ENCODE data around the gene APBB1. TPM values are rescaled to one million over a fixed set of nuclear protein-coding genes. Genes with fewer than 3 reads are reported as not detected.

APBB1 gene
- total RNA-seq, 1 donor from 2014 or later, result 90.0 TPM

DNA sequence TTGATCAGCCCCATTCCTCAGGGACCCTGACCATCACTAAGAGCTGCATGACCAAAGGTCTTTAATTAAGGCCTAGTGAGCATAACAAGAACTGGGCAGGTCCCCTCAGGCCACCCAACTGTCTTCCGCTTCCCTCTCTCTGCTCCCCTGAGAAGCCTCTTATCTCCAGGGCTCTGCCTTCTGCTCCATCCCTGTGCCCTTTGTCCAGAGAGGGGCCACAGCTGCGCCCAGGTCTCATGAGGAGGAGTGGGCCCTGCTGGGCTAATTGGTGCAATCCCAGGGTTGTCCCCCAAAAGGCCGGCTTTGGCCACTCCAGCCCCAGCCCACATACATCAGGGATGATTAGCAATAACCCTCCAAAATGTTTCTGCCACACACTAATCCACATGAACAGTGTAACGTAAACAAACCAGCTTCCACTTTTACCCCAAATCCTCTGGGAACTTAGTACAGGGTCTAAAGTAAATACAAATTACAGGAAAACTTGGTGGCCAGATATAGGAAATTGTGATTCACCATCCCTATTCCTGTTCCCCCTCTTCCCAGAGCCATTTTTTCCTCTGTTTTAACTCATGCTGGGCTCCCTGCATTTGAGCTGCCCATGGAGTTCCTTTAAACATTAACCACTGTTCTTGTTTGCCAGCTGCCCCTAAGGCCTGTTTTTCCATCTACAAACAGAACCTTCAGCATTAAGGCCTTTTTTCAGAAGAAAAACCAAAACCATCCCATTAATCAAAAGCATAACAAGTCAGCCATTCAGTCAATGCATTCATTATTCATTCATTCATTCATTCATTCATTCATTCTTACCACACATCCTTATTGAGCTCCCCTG, 64.0 kb downstream of the APBB1 start:
- no peaks in the 10 kb centered on the region for H3K36me3 Mint-ChIP-seq (ENCODE audit: low read depth)
- no peaks in the 10 kb centered on the region for H3K9me3 Mint-ChIP-seq
- TF ChIP-seq, protein P1, sequence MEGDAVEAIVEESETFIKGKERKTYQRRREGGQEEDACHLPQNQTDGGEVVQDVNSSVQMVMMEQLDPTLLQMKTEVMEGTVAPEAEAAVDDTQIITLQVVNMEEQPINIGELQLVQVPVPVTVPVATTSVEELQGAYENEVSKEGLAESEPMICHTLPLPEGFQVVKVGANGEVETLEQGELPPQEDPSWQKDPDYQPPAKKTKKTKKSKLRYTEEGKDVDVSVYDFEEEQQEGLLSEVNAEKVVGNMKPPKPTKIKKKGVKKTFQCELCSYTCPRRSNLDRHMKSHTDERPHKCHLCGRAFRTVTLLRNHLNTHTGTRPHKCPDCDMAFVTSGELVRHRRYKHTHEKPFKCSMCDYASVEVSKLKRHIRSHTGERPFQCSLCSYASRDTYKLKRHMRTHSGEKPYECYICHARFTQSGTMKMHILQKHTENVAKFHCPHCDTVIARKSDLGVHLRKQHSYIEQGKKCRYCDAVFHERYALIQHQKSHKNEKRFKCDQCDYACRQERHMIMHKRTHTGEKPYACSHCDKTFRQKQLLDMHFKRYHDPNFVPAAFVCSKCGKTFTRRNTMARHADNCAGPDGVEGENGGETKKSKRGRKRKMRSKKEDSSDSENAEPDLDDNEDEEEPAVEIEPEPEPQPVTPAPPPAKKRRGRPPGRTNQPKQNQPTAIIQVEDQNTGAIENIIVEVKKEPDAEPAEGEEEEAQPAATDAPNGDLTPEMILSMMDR (conservative IDR thresholded peaks at IDR 0.05), result no peak
- peaks cover 5% of the 10 kb centered on the region for H3K4me1 Mint-ChIP-seq
- no peak overlapping the region for H3K27ac Mint-ChIP-seq (ENCODE audit: unreplicated experiment)
- no peak for DNase-seq (ENCODE audit: low read depth, low spot score)
- H3K4me3 Mint-ChIP-seq, result no peak overlapping the region
- no peaks in the 10 kb centered on the region for H3K27me3 Mint-ChIP-seq (ENCODE audit: low read depth)

DNA sequence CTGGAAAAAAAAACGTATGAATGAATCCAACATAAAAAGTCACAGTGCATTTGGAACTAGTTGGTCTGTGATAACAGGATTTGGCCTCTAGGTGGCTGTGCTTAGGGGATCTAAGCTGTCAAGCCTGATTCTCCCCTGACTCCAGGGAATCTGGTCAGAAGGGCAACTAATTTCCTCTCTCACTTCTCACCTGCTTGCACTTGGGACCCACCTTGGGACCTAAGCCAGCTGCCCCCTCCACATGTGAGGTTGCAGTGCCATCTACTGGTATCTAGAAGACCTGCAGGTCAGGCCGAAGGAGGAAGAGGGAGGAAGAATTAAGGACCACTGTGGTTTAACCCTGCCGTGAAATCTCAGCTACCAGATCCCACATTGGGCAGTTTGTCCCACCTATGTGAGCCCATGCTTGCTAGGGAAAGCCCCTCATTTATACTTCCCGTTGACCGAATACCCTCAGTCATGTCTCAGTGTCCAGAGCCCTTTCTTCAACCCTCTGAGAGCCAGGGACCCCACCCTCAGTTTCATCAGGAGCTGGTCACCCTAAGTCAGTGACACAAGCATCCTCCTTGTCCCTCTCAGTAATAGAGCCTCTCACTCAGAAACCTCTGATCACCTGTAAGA, 65.4 kb downstream of the APBB1 start:
- Mint-ChIP-seq H3K27me3 (ENCODE audit: low read depth) (no peaks in the 10 kb centered on the region), H3K4me1 (peaks cover 5% of the 10 kb centered on the region), H3K36me3 (ENCODE audit: low read depth) (no peaks in the 10 kb centered on the region), H3K9me3 (no peaks in the 10 kb centered on the region), H3K27ac (ENCODE audit: unreplicated experiment) (no peak overlapping the region), H3K4me3 (no peak overlapping the region)
- DNase-seq (ENCODE audit: low read depth, low spot score), result peak; percentile 57
- TF ChIP-seq, protein P1 (conservative IDR thresholded peaks at IDR 0.05), result peak; percentile 97

DNA sequence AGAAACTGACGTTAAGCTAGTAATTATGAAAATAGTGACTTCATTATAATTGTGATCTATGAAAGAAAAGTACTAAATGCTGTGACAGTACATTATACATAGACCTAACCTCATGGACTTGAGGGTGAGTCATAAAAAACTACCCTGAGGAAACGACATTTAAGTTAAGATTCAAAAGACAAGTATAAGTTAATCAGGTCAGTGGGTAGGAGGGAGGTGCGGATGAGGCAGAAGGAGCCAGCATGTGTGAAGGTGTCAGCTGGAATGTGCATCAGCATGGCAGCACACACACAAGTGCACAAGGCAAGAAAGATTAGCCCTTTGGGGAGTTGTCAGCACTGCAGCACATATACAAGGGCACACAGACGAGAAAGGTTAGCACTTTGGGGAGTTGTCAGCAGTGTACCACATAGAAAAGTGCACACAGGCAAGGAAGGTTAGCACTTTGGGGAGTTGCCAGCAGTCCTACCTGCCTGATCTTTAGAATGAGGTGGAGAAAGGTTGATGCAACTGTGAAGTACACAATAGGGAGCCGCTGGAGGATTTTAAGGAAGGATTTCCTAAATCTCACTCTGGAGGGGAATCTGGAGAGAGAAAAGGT, 67.0 kb downstream of the APBB1 start:
- TF ChIP-seq, protein P1 (conservative IDR thresholded peaks at IDR 0.05), result no peak
- no peaks in the 10 kb centered on the region for H3K36me3 Mint-ChIP-seq (ENCODE audit: low read depth)
- no peak overlapping the region for H3K4me3 Mint-ChIP-seq
- peaks cover under 1% of the 10 kb centered on the region for H3K4me1 Mint-ChIP-seq
- H3K9me3 Mint-ChIP-seq, result no peaks in the 10 kb centered on the region
- H3K27ac Mint-ChIP-seq (ENCODE audit: unreplicated experiment), result no peak overlapping the region
- no peak for DNase-seq (ENCODE audit: low read depth, low spot score)
- H3K27me3 Mint-ChIP-seq (ENCODE audit: low read depth), result no peaks in the 10 kb centered on the region

DNA sequence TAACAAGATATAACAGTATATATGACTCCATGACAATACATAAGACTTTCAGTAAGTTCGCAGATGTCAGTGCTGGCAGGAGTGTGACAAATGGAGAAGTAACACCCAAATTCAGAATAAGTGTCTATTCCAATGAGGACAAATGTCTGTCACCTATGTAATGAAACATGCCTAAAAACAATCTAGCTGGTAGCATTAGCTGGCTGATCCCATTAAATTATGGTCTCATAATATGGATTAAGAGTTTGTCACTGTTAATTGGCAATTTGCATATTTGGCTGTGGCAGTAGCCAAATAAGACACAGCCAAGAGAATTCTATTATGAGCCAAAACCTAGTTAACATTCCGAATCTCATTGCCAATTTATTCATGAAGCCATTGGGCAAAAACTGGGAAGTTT, 68.4 kb downstream of the APBB1 start:
- H3K9me3 Mint-ChIP-seq, result no peaks in the 10 kb centered on the region
- no peaks in the 10 kb centered on the region for H3K4me1 Mint-ChIP-seq
- no peak for DNase-seq (ENCODE audit: low read depth, low spot score)
- H3K27ac Mint-ChIP-seq (ENCODE audit: unreplicated experiment), result no peak overlapping the region
- TF ChIP-seq, protein P1 (conservative IDR thresholded peaks at IDR 0.05), result no peak
- H3K4me3 Mint-ChIP-seq, result no peak overlapping the region
- no peaks in the 10 kb centered on the region for H3K36me3 Mint-ChIP-seq (ENCODE audit: low read depth)
- no peaks in the 10 kb centered on the region for H3K27me3 Mint-ChIP-seq (ENCODE audit: low read depth)

DNA sequence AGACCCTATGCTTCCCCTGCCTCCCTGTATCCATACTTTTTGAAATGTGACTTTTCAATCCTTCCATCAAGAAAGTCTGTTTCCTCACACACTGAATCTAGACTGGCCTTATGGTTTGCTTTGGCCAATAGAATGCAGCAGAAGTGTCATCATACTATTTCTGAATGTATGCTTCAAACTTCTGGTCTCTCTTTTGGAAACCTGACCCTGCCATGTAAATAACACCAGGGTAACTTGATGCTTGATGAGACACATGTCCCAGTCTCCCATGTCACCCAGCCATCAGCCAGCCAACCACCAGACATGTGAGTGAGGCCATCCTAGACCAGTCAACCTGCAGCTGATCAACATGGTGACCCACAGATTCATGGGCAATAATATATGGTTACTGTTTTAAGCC, 68.9 kb downstream of the APBB1 start:
- H3K27ac Mint-ChIP-seq (ENCODE audit: unreplicated experiment), result no peak overlapping the region

More for the DNA sequence above, 68.9 kb downstream of the APBB1 start:
- H3K4me3 Mint-ChIP-seq, result no peak overlapping the region
- H3K9me3 Mint-ChIP-seq, result no peaks in the 10 kb centered on the region
- TF ChIP-seq, protein P1 (conservative IDR thresholded peaks at IDR 0.05), result no peak
- no peaks in the 10 kb centered on the region for H3K27me3 Mint-ChIP-seq (ENCODE audit: low read depth)
- no peaks in the 10 kb centered on the region for H3K36me3 Mint-ChIP-seq (ENCODE audit: low read depth)
- no peak for DNase-seq (ENCODE audit: low read depth, low spot score)
- H3K4me1 Mint-ChIP-seq, result no peaks in the 10 kb centered on the region
